Measurements from ENCODE around the gene FBXO7. TPM values are rescaled to one million over a fixed set of nuclear protein-coding genes. Genes with fewer than 3 reads are reported as not detected.

FBXO7 gene
- total RNA-seq, 1 donor from 2014 or later = 75.6 TPM

Other genes starting within 250 kb of the FBXO7 start
- 0.81 TPM for gene SLC5A4, start 219.5 kb upstream of the FBXO7 start, total RNA-seq
- not detected for gene RFPL3, start 116.9 kb upstream of the FBXO7 start, total RNA-seq
- 62.8 TPM for gene RTCB, start 62.6 kb upstream of the FBXO7 start, total RNA-seq
- not detected for gene BPIFC, start 10.4 kb upstream of the FBXO7 start, total RNA-seq

All from mucosa of gallbladder (tissue), 1 donor.